Measurements from ENCODE around the gene HSD17B14. TPM values are rescaled to one million over a fixed set of nuclear protein-coding genes. Genes with fewer than 3 reads are reported as not detected.

HSD17B14 gene
- total RNA-seq, 4 donors from 2014 or later: 1.6 to 6.6 (median 5.4) TPM

- DNase-seq (ENCODE audit: low spot score in 2 of 2): no peak
- intact Hi-C loops (cut with DNase I; ENCODE audit: low total_unique reads): loop anchor here (5.0 to 10.0 kb wide), 2 partner anchors 34 to 186 kb away; partner anchors contain the start of gene CA11
- TF ChIP-seq CTCF (IDR thresholded peaks at IDR 0.05) (no peak), POLR2A (IDR thresholded peaks at IDR 0.05) (no peak)
- WGBS, 2 donors: 95 to 97% methylated on average over 4 of the region's 4 CpGs
- no peak overlapping the region for H3K4me3 ChIP-seq (ENCODE audit: low read depth, poor library complexity, severe bottlenecking)
These were observed 5.3 kb downstream of the HSD17B14 start for GRCh38 chr19:48830965-48831364.

GRCh38 chr19:48830088-48830487 is 6.2 kb downstream of the HSD17B14 start:
- 92% methylated on average over 9 of the region's 9 CpGs for WGBS, 2 donors
- DNase-seq (ENCODE audit: low spot score in 2 of 2): no peak
- intact Hi-C loops (cut with DNase I; ENCODE audit: low total_unique reads): loop anchor here (5.0 to 10.0 kb wide), 2 partner anchors 33 to 185 kb away; partner anchors contain the start of gene CA11
- no peak overlapping the region for H3K4me3 ChIP-seq (ENCODE audit: low read depth, poor library complexity, severe bottlenecking)
- TF ChIP-seq CTCF (IDR thresholded peaks at IDR 0.05): no peak
- TF ChIP-seq POLR2A (IDR thresholded peaks at IDR 0.05): no peak

GRCh38 chr19:48826606-48827020 is 9.7 kb downstream of the HSD17B14 start:
- no peak for DNase-seq (ENCODE audit: low spot score in 2 of 2)
- TF ChIP-seq POLR2A (IDR thresholded peaks at IDR 0.05): no peak
- TF ChIP-seq CTCF (IDR thresholded peaks at IDR 0.05): no peak
- WGBS, 2 donors: 69 to 75% methylated on average over 8 of the region's 8 CpGs
- intact Hi-C loops (cut with DNase I; ENCODE audit: low total_unique reads): no loop called here
- H3K4me3 ChIP-seq (ENCODE audit: low read depth, poor library complexity, severe bottlenecking): no peak overlapping the region

GRCh38 chr19:48822514-48822913 is 13.8 kb downstream of the HSD17B14 start:
- 95 to 99% methylated on average over 2 of the region's 2 CpGs for WGBS, 2 donors

GRCh38 chr19:48821633-48822032 is 14.7 kb downstream of the HSD17B14 start:
- TF ChIP-seq POLR2A (IDR thresholded peaks at IDR 0.05): no peak
- TF ChIP-seq CTCF (IDR thresholded peaks at IDR 0.05): no peak
- intact Hi-C loops (cut with DNase I; ENCODE audit: low total_unique reads): no loop called here
- no peak for DNase-seq (ENCODE audit: low spot score in 2 of 2)
- H3K4me3 ChIP-seq (ENCODE audit: low read depth, poor library complexity, severe bottlenecking): no peak overlapping the region
- WGBS, 2 donors: 77 to 85% methylated on average over 5 of the region's 5 CpGs

More at GRCh38 chr19:48822514-48822913, 13.8 kb downstream of the HSD17B14 start:
- TF ChIP-seq POLR2A (IDR thresholded peaks at IDR 0.05) (no peak), CTCF (IDR thresholded peaks at IDR 0.05) (no peak)
- intact Hi-C loops (cut with DNase I; ENCODE audit: low total_unique reads): no loop called here
- no peak for DNase-seq (ENCODE audit: low spot score in 2 of 2)
- no peak overlapping the region for H3K4me3 ChIP-seq (ENCODE audit: low read depth, poor library complexity, severe bottlenecking)

GRCh38 chr19:48819366-48819816 is 16.9 kb downstream of the HSD17B14 start:
- intact Hi-C loops (cut with DNase I; ENCODE audit: low total_unique reads): no loop called here
- no peak for TF ChIP-seq CTCF (IDR thresholded peaks at IDR 0.05)
- no peak for TF ChIP-seq POLR2A (IDR thresholded peaks at IDR 0.05)
- no peak overlapping the region for H3K4me3 ChIP-seq (ENCODE audit: low read depth, poor library complexity, severe bottlenecking)
- DNase-seq (ENCODE audit: low spot score in 2 of 2): peak; percentile 91 to 98
- WGBS, 2 donors: 12 to 14% methylated on average over 4 of the region's 4 CpGs
